H1 (cell line): Measurements from ENCODE around the gene NR2C2. TPM values are rescaled to one million over a fixed set of nuclear protein-coding genes. Genes with fewer than 3 reads are reported as not detected.

ENCODE experiments used
- CTCF ChIA-PET: fragments of 300-600 bp; sonication (Branson Sonifier 250); formaldehyde crosslinking; loops from one replicate; lab custom pipeline; 2021; ENCODE audit not compliant: partially characterized antibody; lab: Charles Lee
- POLR2A ChIA-PET: fragments of 300-600 bp; sonication (Branson Sonifier 250); formaldehyde crosslinking; loops from one replicate; lab custom pipeline; 2021; ENCODE audit warnings: inconsistent platforms; ENCODE audit not compliant: partially characterized antibody; lab: Charles Lee
- DNase-seq, 2 experiments: peaks; one replicate each; pipeline versions ENCODE4 v3.0.0 to v3.0.0-alpha.2; 2010 to 2022; ENCODE audit warnings: low spot score in 2 of 2, low read depth in 1 of 2, mixed read lengths in 1 of 2
- FAIRE-seq: peaks from 2 replicates; lab custom pipeline; 2011; peaks lifted over from hg19 to GRCh38; lab: Jason Lieb, UNC
- H2AFZ ChIP-seq: 2 replicates; pipeline ENCODE4 v1.8.1; 2012; ENCODE audit warnings: low read length, inconsistent platforms
- H2AK5ac ChIP-seq: 2 replicates; pipeline ENCODE4 v1.6.1; 2013; ENCODE audit warnings: low read depth, low read length
- H2BK120ac ChIP-seq: replicated peaks from 2 replicates; pipeline ENCODE3; 2013; ENCODE audit warnings: low read depth, low read length, inconsistent platforms
- H2BK12ac ChIP-seq: 2 replicates; pipeline ENCODE4 v1.6.1; 2013; ENCODE audit warnings: low read depth, low read length
- H2BK15ac ChIP-seq: 2 replicates; pipeline ENCODE4 v1.6.1; 2013; ENCODE audit warnings: low read length
- H2BK20ac ChIP-seq: 2 replicates; pipeline ENCODE4 v1.6.1; 2013; ENCODE audit warnings: low read length
- H2BK5ac ChIP-seq: 2 replicates; pipeline ENCODE4 v1.6.1; 2013; ENCODE audit warnings: low read depth, low read length
- H3K14ac ChIP-seq: 2 replicates; pipeline ENCODE4 v1.6.1; 2013; ENCODE audit warnings: inconsistent platforms; ENCODE audit not compliant: insufficient read length
- H3K18ac ChIP-seq: 2 replicates; pipeline ENCODE4 v1.6.1; 2013; ENCODE audit warnings: low read length; ENCODE audit errors: extremely low read depth
- H3K23ac ChIP-seq: 2 replicates; pipeline ENCODE4 v1.6.1; 2013; ENCODE audit warnings: inconsistent platforms; ENCODE audit not compliant: insufficient read length
- H3K23me2 ChIP-seq: 2 replicates; pipeline ENCODE4 v1.6.1; 2013; ENCODE audit warnings: low read depth, low read length
- H3K27ac ChIP-seq: 2 replicates; pipeline ENCODE4 v1.6.1; 2011; ENCODE audit warnings: low read depth, low read length, inconsistent platforms
- H3K27me3 ChIP-seq, 4 experiments: replicated peaks in 1 of 4; 1 replicate in 1 of 4; 2 replicates in 3 of 4; pipeline versions ENCODE4 v1.6.1 to v1.8.1; 2011 to 2013; ENCODE audit warnings: low read length in 3 of 4, mild to moderate bottlenecking in 3 of 4, inconsistent platforms in 2 of 4, mixed read lengths in 2 of 4, moderate library complexity in 1 of 4; ENCODE audit not compliant: control insufficient read depth in 3 of 4, insufficient read depth in 3 of 4; ENCODE audit errors: extremely low read depth in 1 of 4
- H3K36me3 ChIP-seq, 4 experiments: 2 replicates each; pipeline versions ENCODE4 v1.6.1 to v1.8.1; 2011 to 2013; ENCODE audit warnings: mild to moderate bottlenecking in 4 of 4, low read length in 3 of 4, moderate library complexity in 2 of 4, control low read depth in 1 of 4, inconsistent platforms in 1 of 4; ENCODE audit not compliant: insufficient read depth in 4 of 4, control insufficient read depth in 2 of 4
- H3K4ac ChIP-seq: replicated peaks from 2 replicates; pipeline ENCODE3; 2013; ENCODE audit warnings: low read length, low read depth, mixed read lengths, inconsistent platforms; ENCODE audit not compliant: insufficient read length
- H3K4me1 ChIP-seq, 4 experiments: replicated peaks in 1 of 4; 1 replicate in 1 of 4; 2 replicates in 3 of 4; pipeline versions ENCODE4 v1.6.1 to v1.8.1; 2011 to 2013; ENCODE audit warnings: low read length in 3 of 4, inconsistent platforms in 2 of 4, mixed read lengths in 1 of 4; ENCODE audit not compliant: insufficient read depth in 4 of 4, control insufficient read depth in 3 of 4
- H3K4me2 ChIP-seq, 2 experiments: 2 replicates each; pipeline versions ENCODE4 v1.6.1 to v1.8.1; 2011 to 2013; ENCODE audit warnings: low read depth in 2 of 2, low read length in 2 of 2, control low read depth in 1 of 2, inconsistent platforms in 1 of 2, mild to moderate bottlenecking in 1 of 2; ENCODE audit not compliant: insufficient read depth in 1 of 2
- H3K4me3 ChIP-seq, 4 experiments: fragments of 200-600, 300-600 bp in 1 of 4; sonication (generic), shearing (Covaris generic), sonication (Bioruptor Twin) in 1 of 4; 2 replicates each; pipeline versions ENCODE4 v1.5.1 to v1.8.1; 2011 to 2016; ENCODE audit warnings: low read length in 4 of 4, low read depth in 3 of 4, control low read depth in 2 of 4, inconsistent platforms in 2 of 4, mild to moderate bottlenecking in 2 of 4, mixed read lengths in 1 of 4, moderate library complexity in 1 of 4; ENCODE audit not compliant: insufficient read depth in 2 of 4; ENCODE audit errors: extremely low read depth in 1 of 4
- H3K56ac ChIP-seq: replicated peaks from 2 replicates; pipeline ENCODE3; 2013; ENCODE audit warnings: low read depth, mild to moderate bottlenecking, mixed read lengths, low read length, inconsistent platforms; ENCODE audit not compliant: insufficient read length
- H3K79me1 ChIP-seq: 2 replicates; pipeline ENCODE4 v1.6.1; 2013; ENCODE audit warnings: low read depth, low read length, control low read depth
- H3K79me2 ChIP-seq, 2 experiments: 2 replicates each; pipeline versions ENCODE4 v1.6.1 to v1.8.1; 2012 to 2013; ENCODE audit warnings: low read length in 2 of 2, mild to moderate bottlenecking in 2 of 2, inconsistent platforms in 1 of 2; ENCODE audit not compliant: insufficient read depth in 2 of 2, control insufficient read depth in 1 of 2
- H3K9ac ChIP-seq, 4 experiments: replicated peaks in 1 of 4; 1 replicate in 1 of 4; 2 replicates in 3 of 4; pipeline versions ENCODE4 v1.6.1 to v1.8.1; 2011 to 2013; ENCODE audit warnings: low read depth in 3 of 4, low read length in 3 of 4, control low read depth in 2 of 4, mild to moderate bottlenecking in 2 of 4, moderate library complexity in 2 of 4, inconsistent platforms in 1 of 4; ENCODE audit errors: extremely low read depth in 1 of 4
- H3K9me3 ChIP-seq, 2 experiments: 2 replicates each; pipeline versions ENCODE4 v1.6.1 to v1.8.1; 2012 to 2013; ENCODE audit warnings: mild to moderate bottlenecking in 2 of 2, moderate library complexity in 2 of 2, control low read depth in 1 of 2, inconsistent platforms in 1 of 2, low read depth in 1 of 2, low read length in 1 of 2, mixed read lengths in 1 of 2; ENCODE audit not compliant: insufficient read depth in 2 of 2
- H4K20me1 ChIP-seq, 2 experiments: replicated peaks in 1 of 2; 2 replicates each; pipeline versions ENCODE3 to v1.8.1; 2011 to 2013; ENCODE audit warnings: inconsistent platforms in 2 of 2, low read length in 2 of 2, mild to moderate bottlenecking in 1 of 2; ENCODE audit not compliant: insufficient read depth in 2 of 2, control insufficient read depth in 1 of 2
- H4K5ac ChIP-seq: 2 replicates; pipeline ENCODE4 v1.6.1; 2013; ENCODE audit warnings: low read length, low read depth, mixed read lengths, inconsistent platforms; ENCODE audit not compliant: insufficient read length
- H4K8ac ChIP-seq: 2 replicates; pipeline ENCODE4 v1.8.0; 2013; ENCODE audit warnings: mild to moderate bottlenecking, moderate library complexity, low read length, inconsistent platforms; ENCODE audit not compliant: insufficient read depth; ENCODE audit errors: extremely low read depth
- H4K91ac ChIP-seq: replicated peaks from 2 replicates; pipeline ENCODE3; 2013; ENCODE audit warnings: low read length, mixed read lengths, inconsistent platforms; ENCODE audit not compliant: insufficient read length
- BRCA1 ChIP-seq: IDR thresholded peaks from 2 replicates; pipeline ENCODE4 v1.6.1; 2012; ENCODE audit warnings: low read depth, low read length, improper control_type of control experiment
- CEBPB ChIP-seq: IDR thresholded peaks from 2 replicates; pipeline ENCODE4 v1.6.1; 2012; ENCODE audit warnings: low read depth, low read length
- CHD1 ChIP-seq: IDR thresholded peaks from 2 replicates; pipeline ENCODE4 v1.6.1; 2012; ENCODE audit warnings: low read depth, low read length, improper control_type of control experiment
- EP300 ChIP-seq, 2 experiments: IDR thresholded peaks; 1 replicate in 1 of 2; 2 replicates in 1 of 2; pipeline ENCODE4 v1.6.1; 2011 to 2012; ENCODE audit warnings: low read depth in 2 of 2, low read length in 2 of 2, mild to moderate bottlenecking in 2 of 2, borderline replicate concordance in 1 of 2, inconsistent platforms in 1 of 2, moderate library complexity in 1 of 2
- FOSL1 ChIP-seq: IDR thresholded peaks from 2 replicates; pipeline ENCODE4 v1.6.1; 2011; ENCODE audit warnings: mild to moderate bottlenecking, low read depth, low read length, moderate library complexity; ENCODE audit not compliant: insufficient read depth
- KDM1A ChIP-seq: fragments of 200-600, 300-600 bp; sonication (generic); IDR thresholded peaks from 2 replicates; pipeline ENCODE4 v1.7.1; 2016; ENCODE audit warnings: mild to moderate bottlenecking, low read length, borderline replicate concordance
- RBBP5 ChIP-seq: IDR thresholded peaks from 2 replicates; pipeline ENCODE4 v1.7.1; 2012; ENCODE audit warnings: low read depth, mild to moderate bottlenecking, inconsistent platforms, low read length, moderate library complexity, borderline replicate concordance
- SAP30 ChIP-seq: fragments of 300-600 bp; sonication (generic); IDR thresholded peaks from 2 replicates; pipeline ENCODE4 v1.7.1; 2012; ENCODE audit warnings: low read length, moderate library complexity, mild to moderate bottlenecking, inconsistent platforms; ENCODE audit not compliant: insufficient read depth, insufficient replicate concordance
- SP2 ChIP-seq: IDR thresholded peaks from 2 replicates; pipeline ENCODE4 v1.6.1; 2012; ENCODE audit warnings: mild to moderate bottlenecking, low read length, inconsistent platforms
- SUZ12 ChIP-seq: fragments of 200-600 bp; sonication (generic); IDR thresholded peaks from 2 replicates; pipeline ENCODE4 v1.6.1; 2012; ENCODE audit warnings: mild to moderate bottlenecking, inconsistent platforms, low read length, moderate library complexity, mixed read lengths
- TBP ChIP-seq: IDR thresholded peaks from 2 replicates; pipeline ENCODE4 v1.6.1; 2011; ENCODE audit warnings: low read depth, low read length, improper control_type of control experiment
- TCF12 ChIP-seq: IDR thresholded peaks from 2 replicates; pipeline ENCODE4 v1.6.1; 2011; ENCODE audit warnings: low read depth, mild to moderate bottlenecking, low read length
- WGBS, 2 experiments: shearing (Covaris generic) in 1 of 2; methylation state at CpG; one replicate each; pipeline versions ENCODE4 v1.1.6 to v1.1.7; 2013 to 2015; ENCODE audit warnings: low lambda C conversion rate in 2 of 2, mixed read lengths in 2 of 2, inconsistent platforms in 1 of 2, low coverage in 1 of 2, missing lambda C conversion rate in 1 of 2; ENCODE audit not compliant: insufficient replicate concordance in 2 of 2, insufficient coverage in 1 of 2, insufficient read length in 1 of 2; ENCODE audit errors: extremely low coverage in 1 of 2, missing lambda C conversion rate in 1 of 2; 5-methylcytosine and 5-hydroxymethylcytosine counted together
- polyA plus RNA-seq, 7 experiments: library from polyadenylated mRNA; depleted of rRNA in 3 of 7; stranded (reverse) in 5 of 7; unstranded in 2 of 7; fragments of >200 nt in 5 of 7; fragments of 200-250 nt in 2 of 7; gene quantifications; 1 replicate in 5 of 7; 2 replicates in 1 of 7; 4 replicates in 1 of 7; pipeline versions ENCODE4 v1.2.1 to v1.2.3, GENCODE V29; 2011 to 2013; ENCODE audit warnings: missing spikeins in 2 of 7, mixed read lengths in 2 of 7
- total RNA-seq: library from RNA; stranded (reverse); fragmentation: NEBNext Ultra II Directional; extraction: Animal tissue kit (Norgen Biotek cat#: 25700); gene quantifications from 2 replicates; pipeline ENCODE4 v1.2.1, GENCODE V29; 2021
- TF ChIP-seq, protein P1 (sequence below): IDR thresholded peaks from 2 replicates; pipeline ENCODE4 v1.6.1; 2012; ENCODE audit warnings: low read length, inconsistent platforms

Gene NR2C2
- total and polyA plus RNA-seq, 2 of the 8 experiments (the other 6 are each of a cell fraction or from before 2014, with no cell fraction given), result 16.6 to 44.4 TPM

DNA sequence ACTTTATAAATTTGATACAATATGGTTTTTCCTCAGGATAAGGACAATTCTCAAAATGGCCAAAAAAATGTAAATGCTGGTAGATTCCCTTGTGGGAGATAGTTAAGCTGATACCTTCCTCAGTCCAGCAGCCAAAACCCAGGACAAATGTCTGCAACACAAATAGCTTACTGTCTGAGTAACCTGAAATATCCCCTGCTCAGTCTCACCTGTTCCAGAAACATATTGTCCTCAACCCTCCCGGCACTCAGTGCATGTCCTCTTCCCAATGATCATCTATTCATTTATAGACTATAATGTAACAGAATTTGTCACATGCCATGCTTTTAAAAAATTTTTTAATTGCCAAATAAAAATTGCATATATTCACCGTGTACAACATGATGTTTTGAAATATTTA, 139.3 kb downstream of the NR2C2 start:
- peaks cover 6 to 21% (median 15%) of the 10 kb centered on the region in 4 experiments; a peak in 6 of 8 replicates for H3K36me3 ChIP-seq
- peaks cover 0 to 3% of the 10 kb centered on the region in 2 experiments for H4K20me1 ChIP-seq
- no peak overlapping the region for H3K18ac ChIP-seq
- FAIRE-seq, result no peak
- H4K8ac ChIP-seq, result no peak overlapping the region
- H2BK120ac ChIP-seq, result no peak overlapping the region
- no peaks in the 10 kb centered on the region for H3K9me3 ChIP-seq
- H3K79me1 ChIP-seq, result no peaks in the 10 kb centered on the region
- H3K27me3 ChIP-seq, result no peaks in the 10 kb centered on the region
- no peak overlapping the region for H3K23ac ChIP-seq
- no peak overlapping the region for H2BK20ac ChIP-seq
- no peak overlapping the region for H4K91ac ChIP-seq
- no peaks in the 10 kb centered on the region for H3K23me2 ChIP-seq
- H3K27ac ChIP-seq, result no peak overlapping the region
- no peak overlapping the region for H2AFZ ChIP-seq
- H3K4me1 ChIP-seq, result no peaks in the 10 kb centered on the region
- H4K5ac ChIP-seq, result no peak overlapping the region
- no peak overlapping the region for H3K4ac ChIP-seq
- H3K4me3 ChIP-seq, result no peak overlapping the region
- no peak overlapping the region for H3K56ac ChIP-seq
- DNase-seq, result no peak
- no peak overlapping the region for H3K14ac ChIP-seq
- H3K9ac ChIP-seq, result no peak overlapping the region
- H2BK15ac ChIP-seq, result no peak overlapping the region
- no peak overlapping the region for H2BK5ac ChIP-seq
- ChIA-PET POLR2A (no interaction called here), CTCF (interaction anchor here (0.6 to 1.2 kb wide), 3 partner anchors 9 to 29 kb away, joined by 3 to 6 read pairs (median 4); no protein-coding TSS in a partner anchor)
- no peak overlapping the region for H3K4me2 ChIP-seq
- H3K79me2 ChIP-seq, result no peaks in the 10 kb centered on the region
- no peak overlapping the region for H2AK5ac ChIP-seq
- no peak overlapping the region for H2BK12ac ChIP-seq
- WGBS, 2 experiments, result 90% methylated on average over 2 of the region's 2 CpGs; no CpG with 5 or more reads in 1 of the 2 experiments
- TF ChIP-seq CEBPB (no peak), SP2 (no peak), TCF12 (no peak), SUZ12 (no peak), SAP30 (no peak), BRCA1 (no peak), FOSL1 (no peak), CHD1 (no peak), KDM1A (no peak), TBP (no peak), RBBP5 (no peak), EP300 (IDR thresholded peaks at IDR 0.05; ENCODE audit: borderline replicate concordance in 1 of 2, low read depth in 2 of 2, low read length in 2 of 2) (no peak)
- TF ChIP-seq, protein P1, sequence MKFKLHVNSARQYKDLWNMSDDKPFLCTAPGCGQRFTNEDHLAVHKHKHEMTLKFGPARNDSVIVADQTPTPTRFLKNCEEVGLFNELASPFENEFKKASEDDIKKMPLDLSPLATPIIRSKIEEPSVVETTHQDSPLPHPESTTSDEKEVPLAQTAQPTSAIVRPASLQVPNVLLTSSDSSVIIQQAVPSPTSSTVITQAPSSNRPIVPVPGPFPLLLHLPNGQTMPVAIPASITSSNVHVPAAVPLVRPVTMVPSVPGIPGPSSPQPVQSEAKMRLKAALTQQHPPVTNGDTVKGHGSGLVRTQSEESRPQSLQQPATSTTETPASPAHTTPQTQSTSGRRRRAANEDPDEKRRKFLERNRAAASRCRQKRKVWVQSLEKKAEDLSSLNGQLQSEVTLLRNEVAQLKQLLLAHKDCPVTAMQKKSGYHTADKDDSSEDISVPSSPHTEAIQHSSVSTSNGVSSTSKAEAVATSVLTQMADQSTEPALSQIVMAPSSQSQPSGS, result no peak
